Erythroblast (primary cell): Measurements from ENCODE around the gene STARD13.

ENCODE experiments used
- DNase-seq, 2 experiments: peaks; one replicate each; lab custom pipeline; 2025; lab: John Stamatoyannopoulos, UW
- GATA1 ChIP-seq: IDR thresholded peaks from 2 replicates; pipeline ENCODE4 v1.6.1; 2011; ENCODE audit warnings: low read depth, mild to moderate bottlenecking, control low read depth, low read length, moderate library complexity
- POLR2A ChIP-seq: IDR thresholded peaks from 2 replicates; pipeline ENCODE4 v1.6.1; 2011; ENCODE audit warnings: mild to moderate bottlenecking, low read length

Gene STARD13

DNA sequence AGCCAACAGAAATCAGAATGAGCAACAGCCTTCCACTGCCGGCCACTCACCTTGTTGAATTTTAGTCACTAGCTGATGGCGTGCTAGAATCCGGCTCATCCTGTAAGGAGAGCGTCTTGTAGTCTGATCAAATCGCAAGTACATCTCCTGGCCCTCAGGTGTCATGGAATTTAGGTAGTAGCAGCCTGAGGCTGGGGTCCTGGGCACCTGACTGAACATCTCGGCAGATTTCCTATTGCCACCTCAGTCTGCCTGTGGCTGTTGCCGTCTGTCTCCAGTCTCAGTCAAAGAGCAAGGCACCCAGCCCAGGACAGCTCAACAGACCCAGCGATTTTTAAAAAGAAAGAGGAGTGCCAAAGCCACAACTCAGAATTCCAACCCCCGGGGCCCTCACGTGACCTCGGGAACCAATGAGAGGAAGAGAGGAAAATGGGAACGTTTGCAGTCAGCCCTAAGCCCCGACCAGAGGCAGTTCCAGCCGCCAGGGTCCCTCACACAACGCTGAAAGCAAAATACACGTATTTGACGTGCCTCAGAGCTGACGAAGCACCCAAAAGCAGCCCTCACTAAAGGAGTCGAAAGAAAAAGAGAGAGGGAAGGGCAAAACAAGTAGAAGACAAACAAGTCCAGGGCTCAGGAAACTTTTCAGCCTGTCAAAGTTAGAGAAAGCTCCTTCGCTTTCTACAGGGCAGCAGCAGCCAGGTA is at the start of gene STARD13:
Gene STARD13, minus strand, starts transcription at position 336 of the 705 bp plus-strand sequence. Its CDS starts 117 bp downstream, at position 219.
- no peak for TF ChIP-seq POLR2A
- TF ChIP-seq GATA1: no peak
- DNase-seq: peak; percentile 19 to 23

GRCh38 chr13:33334831-33335230 is 49.3 kb upstream of the STARD13 start:
- no peak for TF ChIP-seq GATA1
- TF ChIP-seq POLR2A: no peak
- DNase-seq: no peak

- TF ChIP-seq GATA1 (no peak), POLR2A (no peak)
- no peak for DNase-seq
These were observed 46.4 kb upstream of the STARD13 start for GRCh38 chr13:33331962-33332361.

- no peak for TF ChIP-seq GATA1
- TF ChIP-seq POLR2A: no peak
- DNase-seq: no peak
These were observed 44.9 kb upstream of the STARD13 start for GRCh38 chr13:33330483-33330882.

DNA sequence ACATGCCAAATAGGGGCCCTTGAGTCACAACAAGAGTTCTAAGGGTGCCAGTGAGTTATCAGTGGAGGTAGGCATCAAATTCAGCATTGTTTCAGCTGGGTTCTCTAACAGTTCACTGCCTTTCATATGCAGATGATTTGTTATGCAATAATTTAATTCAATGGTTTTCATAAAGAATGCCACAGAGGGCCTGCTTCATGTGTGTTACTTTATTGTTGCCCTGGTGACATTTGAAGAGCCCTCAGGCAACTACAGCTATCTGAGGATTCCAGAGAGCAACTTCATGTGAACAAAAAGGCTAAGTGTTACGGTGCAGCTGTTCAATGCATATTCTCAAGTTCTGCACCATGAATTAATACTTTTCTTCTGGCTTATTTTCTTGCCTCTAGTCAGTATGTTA is 43.1 kb upstream of the STARD13 start:
- no peak for DNase-seq

GRCh38 chr13:33326723-33327122 is 41.2 kb upstream of the STARD13 start:
- no peak for DNase-seq
- TF ChIP-seq GATA1 (no peak), POLR2A (no peak)

More for the DNA sequence above, 43.1 kb upstream of the STARD13 start:
- TF ChIP-seq GATA1 (no peak), POLR2A (no peak)

- DNase-seq: no peak
- no peak for TF ChIP-seq GATA1
- no peak for TF ChIP-seq POLR2A
These were observed 40.7 kb upstream of the STARD13 start for GRCh38 chr13:33326246-33326645.

GRCh38 chr13:33323801-33324510 is 38.4 kb upstream of the STARD13 start:
- DNase-seq: no peak
- TF ChIP-seq POLR2A (no peak), GATA1 (no peak)

- TF ChIP-seq GATA1 (no peak), POLR2A (no peak)
These were observed 37.6 kb upstream of the STARD13 start for GRCh38 chr13:33322965-33323668.

GRCh38 chr13:33322543-33322809 is 36.9 kb upstream of the STARD13 start:
- TF ChIP-seq POLR2A (no peak), GATA1 (no peak)
- no peak for DNase-seq

More at GRCh38 chr13:33322965-33323668, 37.6 kb upstream of the STARD13 start:
- DNase-seq: no peak

GRCh38 chr13:33321686-33322542 is 36.4 kb upstream of the STARD13 start:
- DNase-seq: no peak
- TF ChIP-seq POLR2A: no peak

- DNase-seq: no peak
These were observed 34.3 kb upstream of the STARD13 start for GRCh38 chr13:33319859-33320258.

GRCh38 chr13:33318744-33319143 is 33.2 kb upstream of the STARD13 start:
- DNase-seq: no peak
- TF ChIP-seq POLR2A (no peak), GATA1 (no peak)

More at GRCh38 chr13:33319859-33320258, 34.3 kb upstream of the STARD13 start:
- TF ChIP-seq GATA1 (no peak), POLR2A (no peak)

DNA sequence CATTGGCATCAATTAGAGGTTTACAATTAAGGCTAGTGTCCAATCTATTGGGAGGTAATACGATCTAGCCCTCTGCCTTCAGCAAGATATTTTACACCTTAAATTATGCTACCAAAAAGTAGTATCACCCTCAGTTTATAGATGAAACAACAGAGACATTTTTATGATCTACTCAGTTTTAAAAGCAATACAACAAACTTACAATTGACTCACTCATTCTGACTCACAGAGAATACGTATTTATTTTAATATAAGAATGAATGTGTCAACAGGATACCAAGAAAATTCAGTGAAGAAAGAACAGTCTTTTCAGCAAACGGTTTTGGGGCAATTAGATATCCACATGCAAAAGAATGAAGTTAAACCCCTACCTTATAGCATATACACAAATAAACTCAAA is 32.5 kb upstream of the STARD13 start:
- no peak for TF ChIP-seq GATA1
- TF ChIP-seq POLR2A: no peak
- no peak for DNase-seq

GRCh38 chr13:33316890-33317289 is 31.3 kb upstream of the STARD13 start:
- DNase-seq: no peak
- no peak for TF ChIP-seq POLR2A
- no peak for TF ChIP-seq GATA1
